GM12865 (cell line): ENCODE data around the gene OARD1.
A peak's percentile ranks its signal among the peaks of the same experiment; 100 is the strongest.

Experiments
- DNase-seq: peaks from one replicate; pipeline ENCODE4 v3.0.0; 2010; ENCODE audit warnings: low read depth
- H3K4me3 ChIP-seq: 2 replicates; pipeline ENCODE4 v1.5.1; 2011; ENCODE audit warnings: mild to moderate bottlenecking, low read depth, low read length, control low read depth
- CTCF ChIP-seq: IDR thresholded peaks from 2 replicates; pipeline ENCODE4 v1.5.1; 2011; ENCODE audit warnings: low read length, control low read depth, low read depth, inconsistent platforms; ENCODE audit not compliant: insufficient read depth; ENCODE audit errors: missing control alignments

Gene OARD1

GRCh38 chr6:41098366-41098765 lies 26.2 kb upstream of the OARD1 start:
- no peak overlapping the region for H3K4me3 ChIP-seq
- no peak for TF ChIP-seq CTCF
- DNase-seq: no peak

- no peak for DNase-seq
- TF ChIP-seq CTCF: no peak
- no peak overlapping the region for H3K4me3 ChIP-seq
These were observed 25.4 kb upstream of the OARD1 start for GRCh38 chr6:41097467-41098090.

GRCh38 chr6:41093729-41094128 lies 21.6 kb upstream of the OARD1 start:
- no peak for TF ChIP-seq CTCF
- DNase-seq: no peak
- no peak overlapping the region for H3K4me3 ChIP-seq

GRCh38 chr6:41092421-41093140 lies 20.4 kb upstream of the OARD1 start:
- TF ChIP-seq CTCF: peak; percentile 18
- DNase-seq: peak; percentile 29
- no peak overlapping the region for H3K4me3 ChIP-seq

- H3K4me3 ChIP-seq: no peak overlapping the region
- no peak for TF ChIP-seq CTCF
- DNase-seq: no peak
These were observed 18.9 kb upstream of the OARD1 start for GRCh38 chr6:41090841-41091761.

- H3K4me3 ChIP-seq: no peak overlapping the region
- TF ChIP-seq CTCF: no peak
- DNase-seq: no peak
These were observed 16.3 kb upstream of the OARD1 start for GRCh38 chr6:41088451-41088850.
